ENCODE measurements around the gene CAPN8.

CAPN8 gene

DNA sequence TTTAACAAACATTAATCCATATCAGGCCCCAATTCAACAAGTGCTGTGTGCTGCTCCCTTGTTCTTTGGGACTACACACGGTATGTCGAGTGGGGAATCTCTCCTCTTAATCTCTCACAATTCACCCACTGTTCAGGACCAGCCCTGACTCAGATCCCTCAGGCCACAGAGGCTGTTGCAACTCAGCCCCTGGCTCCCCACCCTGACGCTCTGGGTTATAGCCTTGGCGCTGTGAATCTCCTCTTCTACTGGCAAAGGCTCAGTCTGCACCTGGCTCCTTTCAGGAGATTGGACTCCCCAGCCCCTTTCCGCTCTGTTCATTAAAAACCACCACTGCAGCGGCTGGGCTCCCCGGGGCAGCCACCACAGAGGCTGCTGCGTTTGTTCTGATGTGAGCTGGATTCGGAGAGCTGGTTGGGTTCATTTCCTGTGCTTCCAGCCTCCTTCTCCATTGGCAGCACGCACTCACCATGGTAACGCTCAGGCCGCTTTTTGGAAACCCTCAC lies 13.0 kb downstream of the CAPN8 start:
- H3K4me3 ChIP-seq (ENCODE audit: low read length in 2 of 2), result no peak overlapping the region
- H3K9ac ChIP-seq (ENCODE audit: low read length in 2 of 2), result no peak overlapping the region
- no peak overlapping the region for H3K27ac ChIP-seq (ENCODE audit: low read length)
- H3K4me1 ChIP-seq (ENCODE audit: control insufficient read depth, insufficient read depth, low read length), result no peaks in the 10 kb centered on the region
- H3K36me3 ChIP-seq (ENCODE audit: control insufficient read depth in 2 of 2, insufficient read depth in 2 of 2, low read length in 2 of 2), result no peaks in the 10 kb centered on the region
- no peaks in the 10 kb centered on the region for H3K27me3 ChIP-seq (ENCODE audit: control insufficient read depth in 1 of 2, insufficient read depth in 2 of 2, low read length in 2 of 2)
- no peaks in the 10 kb centered on the region for H3K9me3 ChIP-seq (ENCODE audit: control insufficient read depth in 2 of 2, low read length in 2 of 2)

GRCh38 chr1:223651291-223651991 lies 14.1 kb downstream of the CAPN8 start:
- no peak overlapping the region for H3K4me3 ChIP-seq (ENCODE audit: low read length in 2 of 2)
- no peaks in the 10 kb centered on the region for H3K27me3 ChIP-seq (ENCODE audit: control insufficient read depth in 1 of 2, insufficient read depth in 2 of 2, low read length in 2 of 2)
- no peaks in the 10 kb centered on the region for H3K36me3 ChIP-seq (ENCODE audit: control insufficient read depth in 2 of 2, insufficient read depth in 2 of 2, low read length in 2 of 2)
- H3K9me3 ChIP-seq (ENCODE audit: control insufficient read depth in 2 of 2, low read length in 2 of 2), result no peaks in the 10 kb centered on the region
- no peak overlapping the region for H3K9ac ChIP-seq (ENCODE audit: low read length in 2 of 2)
- no peak overlapping the region for H3K27ac ChIP-seq (ENCODE audit: low read length)
- no peaks in the 10 kb centered on the region for H3K4me1 ChIP-seq (ENCODE audit: control insufficient read depth, insufficient read depth, low read length)

DNA sequence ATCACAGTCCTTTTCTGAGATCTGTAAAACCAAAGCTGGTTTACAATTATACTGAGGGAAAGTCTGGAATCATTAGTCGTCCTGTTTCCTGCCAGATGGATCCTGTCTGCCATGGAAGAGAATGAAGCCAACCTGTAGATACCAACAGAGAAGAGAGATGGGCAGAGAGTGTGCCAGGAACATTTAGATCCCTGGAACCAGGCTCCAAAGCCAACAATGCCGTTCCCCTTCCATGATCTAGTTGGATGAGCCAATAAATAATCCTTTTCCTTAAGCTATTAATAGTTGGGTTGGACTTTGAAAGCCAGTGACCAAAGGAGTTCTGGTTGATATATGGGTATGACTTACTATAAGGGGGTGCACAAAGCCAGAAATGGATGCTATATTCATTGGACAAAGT lies 15.0 kb downstream of the CAPN8 start:
- Histone ChIP-seq H3K4me3 (ENCODE audit: low read length in 2 of 2) (no peak overlapping the region), H3K36me3 (ENCODE audit: control insufficient read depth in 2 of 2, insufficient read depth in 2 of 2, low read length in 2 of 2) (no peaks in the 10 kb centered on the region), H3K4me1 (ENCODE audit: control insufficient read depth, insufficient read depth, low read length) (no peaks in the 10 kb centered on the region), H3K27ac (ENCODE audit: low read length) (no peak overlapping the region), H3K9ac (ENCODE audit: low read length in 2 of 2) (no peak overlapping the region), H3K27me3 (ENCODE audit: control insufficient read depth in 1 of 2, insufficient read depth in 2 of 2, low read length in 2 of 2) (peaks cover 0 to 2% of the 10 kb centered on the region in 2 donors), H3K9me3 (ENCODE audit: control insufficient read depth in 2 of 2, low read length in 2 of 2) (no peaks in the 10 kb centered on the region)

DNA sequence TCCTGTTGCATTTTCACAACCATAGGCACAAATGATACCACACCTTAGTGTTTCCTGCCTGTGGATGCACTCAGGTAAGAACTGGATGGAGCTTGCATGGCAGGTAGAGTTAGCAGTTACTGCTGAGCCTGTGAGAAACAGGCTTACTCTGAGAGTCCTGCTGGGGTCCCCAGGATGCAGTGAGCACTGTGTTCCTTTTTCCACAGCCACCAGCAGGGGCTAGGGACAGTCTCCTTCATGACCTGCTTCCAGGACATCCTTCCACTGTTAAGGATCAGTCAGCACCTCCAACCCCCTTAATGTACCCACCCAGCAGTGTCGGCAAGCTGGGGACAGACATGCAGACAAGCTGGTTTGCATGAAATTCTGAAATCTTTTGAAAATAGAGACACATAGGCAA lies 16.3 kb downstream of the CAPN8 start:
- Histone ChIP-seq H3K27ac (ENCODE audit: low read length) (no peak overlapping the region), H3K36me3 (ENCODE audit: control insufficient read depth in 2 of 2, insufficient read depth in 2 of 2, low read length in 2 of 2) (no peaks in the 10 kb centered on the region), H3K4me1 (ENCODE audit: control insufficient read depth, insufficient read depth, low read length) (no peaks in the 10 kb centered on the region), H3K27me3 (ENCODE audit: control insufficient read depth in 1 of 2, insufficient read depth in 2 of 2, low read length in 2 of 2) (peaks cover 0 to 2% of the 10 kb centered on the region in 2 donors), H3K4me3 (ENCODE audit: low read length in 2 of 2) (no peak overlapping the region), H3K9ac (ENCODE audit: low read length in 2 of 2) (no peak overlapping the region), H3K9me3 (ENCODE audit: control insufficient read depth in 2 of 2, low read length in 2 of 2) (no peaks in the 10 kb centered on the region)

DNA sequence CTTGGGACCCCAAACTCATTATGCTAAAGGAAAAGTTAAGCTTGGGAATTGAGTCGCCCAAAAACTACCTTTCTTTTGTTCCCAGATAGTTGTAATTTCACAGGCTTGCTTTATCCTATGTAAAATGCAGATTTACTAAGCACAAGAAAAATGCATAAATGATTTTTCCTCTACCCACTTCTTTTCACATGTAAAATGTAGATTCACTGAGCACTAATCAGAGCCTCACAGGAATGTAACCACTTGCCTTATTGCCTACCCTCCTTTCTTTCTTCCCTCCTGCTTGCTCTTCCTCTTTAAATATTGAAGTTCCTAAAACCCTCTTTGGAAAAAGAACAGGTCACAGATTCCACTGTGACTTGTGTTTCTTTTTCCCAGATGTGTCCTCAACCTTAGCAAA lies 18.3 kb downstream of the CAPN8 start:
- peaks cover 0 to 2% of the 10 kb centered on the region in 2 donors for H3K27me3 ChIP-seq (ENCODE audit: control insufficient read depth in 1 of 2, insufficient read depth in 2 of 2, low read length in 2 of 2)
- no peak overlapping the region for H3K9ac ChIP-seq (ENCODE audit: low read length in 2 of 2)
- H3K9me3 ChIP-seq (ENCODE audit: control insufficient read depth in 2 of 2, low read length in 2 of 2), result no peaks in the 10 kb centered on the region
- H3K4me1 ChIP-seq (ENCODE audit: control insufficient read depth, insufficient read depth, low read length), result no peaks in the 10 kb centered on the region
- H3K27ac ChIP-seq (ENCODE audit: low read length), result no peak overlapping the region
- no peaks in the 10 kb centered on the region for H3K36me3 ChIP-seq (ENCODE audit: control insufficient read depth in 2 of 2, insufficient read depth in 2 of 2, low read length in 2 of 2)
- no peak overlapping the region for H3K4me3 ChIP-seq (ENCODE audit: low read length in 2 of 2)

DNA sequence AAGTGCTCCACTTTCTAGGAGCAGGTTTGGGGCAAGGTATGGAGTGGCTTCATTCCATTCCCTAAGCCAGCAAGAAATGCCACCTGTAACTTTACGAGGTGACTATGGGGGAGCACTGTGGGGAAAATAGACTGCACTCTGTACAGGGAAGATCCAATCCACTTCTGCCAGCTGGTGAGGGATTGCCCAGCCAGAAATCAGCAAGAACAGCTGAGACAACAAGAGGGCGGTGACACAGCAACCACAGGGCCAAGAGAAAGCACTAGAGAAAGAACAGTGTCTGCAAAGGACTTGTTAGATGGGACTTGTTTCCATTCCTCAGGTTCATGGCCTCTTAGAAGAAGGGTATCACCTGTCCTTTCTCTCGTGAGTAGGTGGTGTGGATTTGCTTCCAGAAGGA lies 19.6 kb downstream of the CAPN8 start:
- no peaks in the 10 kb centered on the region for H3K36me3 ChIP-seq (ENCODE audit: control insufficient read depth in 2 of 2, insufficient read depth in 2 of 2, low read length in 2 of 2)
- no peak overlapping the region for H3K9ac ChIP-seq (ENCODE audit: low read length in 2 of 2)
- H3K9me3 ChIP-seq (ENCODE audit: control insufficient read depth in 2 of 2, low read length in 2 of 2), result no peaks in the 10 kb centered on the region
- peaks cover 2 to 3% of the 10 kb centered on the region in 2 donors for H3K27me3 ChIP-seq (ENCODE audit: control insufficient read depth in 1 of 2, insufficient read depth in 2 of 2, low read length in 2 of 2)
- no peaks in the 10 kb centered on the region for H3K4me1 ChIP-seq (ENCODE audit: control insufficient read depth, insufficient read depth, low read length)
- H3K4me3 ChIP-seq (ENCODE audit: low read length in 2 of 2), result no peak overlapping the region
- no peak overlapping the region for H3K27ac ChIP-seq (ENCODE audit: low read length)

GRCh38 chr1:223642237-223642636 lies 23.3 kb downstream of the CAPN8 start:
- no peak overlapping the region for H3K9ac ChIP-seq (ENCODE audit: low read length in 2 of 2)
- H3K9me3 ChIP-seq (ENCODE audit: control insufficient read depth in 2 of 2, low read length in 2 of 2), result no peaks in the 10 kb centered on the region
- H3K4me3 ChIP-seq (ENCODE audit: low read length in 2 of 2), result no peak overlapping the region
- no peak overlapping the region for H3K27ac ChIP-seq (ENCODE audit: low read length)
- H3K4me1 ChIP-seq (ENCODE audit: control insufficient read depth, insufficient read depth, low read length), result no peaks in the 10 kb centered on the region
- peaks cover 3 to 4% of the 10 kb centered on the region in 2 donors for H3K27me3 ChIP-seq (ENCODE audit: control insufficient read depth in 1 of 2, insufficient read depth in 2 of 2, low read length in 2 of 2)
- H3K36me3 ChIP-seq (ENCODE audit: control insufficient read depth in 2 of 2, insufficient read depth in 2 of 2, low read length in 2 of 2), result no peaks in the 10 kb centered on the region

- Histone ChIP-seq H3K4me1 (ENCODE audit: control insufficient read depth, insufficient read depth, low read length) (no peaks in the 10 kb centered on the region), H3K36me3 (ENCODE audit: control insufficient read depth in 2 of 2, insufficient read depth in 2 of 2, low read length in 2 of 2) (no peaks in the 10 kb centered on the region), H3K4me3 (ENCODE audit: low read length in 2 of 2) (no peak overlapping the region), H3K9ac (ENCODE audit: low read length in 2 of 2) (no peak overlapping the region), H3K9me3 (ENCODE audit: control insufficient read depth in 2 of 2, low read length in 2 of 2) (no peaks in the 10 kb centered on the region), H3K27me3 (ENCODE audit: control insufficient read depth in 1 of 2, insufficient read depth in 2 of 2, low read length in 2 of 2) (peaks cover 3 to 7% of the 10 kb centered on the region in 2 donors), H3K27ac (ENCODE audit: low read length) (no peak overlapping the region)
Measured at GRCh38 chr1:223641523-223642039, 23.9 kb downstream of the CAPN8 start.

GRCh38 chr1:223639331-223639749 lies 26.2 kb downstream of the CAPN8 start:
- H3K36me3 ChIP-seq (ENCODE audit: control insufficient read depth in 2 of 2, insufficient read depth in 2 of 2, low read length in 2 of 2), result no peaks in the 10 kb centered on the region
- H3K9me3 ChIP-seq (ENCODE audit: control insufficient read depth in 2 of 2, low read length in 2 of 2), result peaks cover 0 to 4% of the 10 kb centered on the region in 2 donors

DNA sequence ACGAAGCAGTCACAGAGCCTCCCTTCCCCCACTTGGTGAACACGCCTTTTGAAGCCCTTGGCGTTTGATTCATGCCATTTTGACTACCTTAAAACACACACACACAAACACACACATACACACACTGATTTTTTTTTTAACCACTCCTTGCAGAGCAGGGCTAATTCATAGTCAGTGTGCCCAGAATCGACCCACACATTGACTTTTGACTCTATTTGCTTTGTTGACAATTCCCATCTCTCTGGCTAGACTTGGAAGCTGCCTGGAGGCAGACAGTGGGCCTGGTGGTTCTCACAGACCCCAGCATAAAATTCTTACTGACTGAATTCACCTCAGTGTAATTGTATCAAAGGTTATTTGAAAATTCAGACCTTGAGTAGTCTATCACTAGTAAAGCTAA lies 30.3 kb downstream of the CAPN8 start:
- Histone ChIP-seq H3K9ac (ENCODE audit: low read length in 2 of 2) (no peak overlapping the region), H3K9me3 (ENCODE audit: control insufficient read depth in 2 of 2, low read length in 2 of 2) (peaks cover 0 to 9% of the 10 kb centered on the region in 2 donors), H3K27me3 (ENCODE audit: control insufficient read depth in 1 of 2, insufficient read depth in 2 of 2, low read length in 2 of 2) (peaks cover 0 to 12% of the 10 kb centered on the region in 2 donors), H3K4me1 (ENCODE audit: control insufficient read depth, insufficient read depth, low read length) (no peaks in the 10 kb centered on the region), H3K4me3 (ENCODE audit: low read length in 2 of 2) (no peak overlapping the region), H3K27ac (ENCODE audit: low read length) (no peak overlapping the region), H3K36me3 (ENCODE audit: control insufficient read depth in 2 of 2, insufficient read depth in 2 of 2, low read length in 2 of 2) (no peaks in the 10 kb centered on the region)

More at GRCh38 chr1:223639331-223639749, 26.2 kb downstream of the CAPN8 start:
- no peaks in the 10 kb centered on the region for H3K4me1 ChIP-seq (ENCODE audit: control insufficient read depth, insufficient read depth, low read length)
- no peak overlapping the region for H3K4me3 ChIP-seq (ENCODE audit: low read length in 2 of 2)
- H3K9ac ChIP-seq (ENCODE audit: low read length in 2 of 2), result no peak overlapping the region
- peaks cover 3 to 5% of the 10 kb centered on the region in 2 donors for H3K27me3 ChIP-seq (ENCODE audit: control insufficient read depth in 1 of 2, insufficient read depth in 2 of 2, low read length in 2 of 2)
- H3K27ac ChIP-seq (ENCODE audit: low read length), result no peak overlapping the region

DNA sequence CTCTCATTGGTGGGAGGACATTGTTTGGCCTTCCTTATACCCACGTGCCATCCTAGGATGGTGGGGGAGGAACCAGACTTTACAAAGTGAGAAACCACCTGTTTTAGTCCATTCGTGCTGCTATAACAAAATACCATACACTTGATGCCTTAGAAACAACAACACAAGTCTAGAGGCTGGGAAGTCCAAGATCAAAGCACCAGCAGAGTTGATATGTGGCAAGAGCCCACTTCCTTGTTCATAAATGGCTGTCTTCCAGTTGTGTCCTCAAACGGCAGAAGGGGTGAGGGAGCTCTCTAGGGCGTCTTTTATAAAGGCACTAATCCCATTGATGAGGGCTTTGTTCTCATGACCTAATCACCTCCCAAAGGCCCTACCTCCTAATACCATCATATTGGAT lies 31.1 kb downstream of the CAPN8 start:
- H3K4me1 ChIP-seq (ENCODE audit: control insufficient read depth, insufficient read depth, low read length), result no peaks in the 10 kb centered on the region
- H3K9me3 ChIP-seq (ENCODE audit: control insufficient read depth in 2 of 2, low read length in 2 of 2), result peaks cover 0 to 9% of the 10 kb centered on the region in 2 donors
- no peak overlapping the region for H3K4me3 ChIP-seq (ENCODE audit: low read length in 2 of 2)
- peaks cover 0 to 13% of the 10 kb centered on the region in 2 donors for H3K27me3 ChIP-seq (ENCODE audit: control insufficient read depth in 1 of 2, insufficient read depth in 2 of 2, low read length in 2 of 2)
- no peaks in the 10 kb centered on the region for H3K36me3 ChIP-seq (ENCODE audit: control insufficient read depth in 2 of 2, insufficient read depth in 2 of 2, low read length in 2 of 2)
- H3K9ac ChIP-seq (ENCODE audit: low read length in 2 of 2), result no peak overlapping the region
- no peak overlapping the region for H3K27ac ChIP-seq (ENCODE audit: low read length)

Measured in stomach smooth muscle (tissue), 2 donors.